Medulla oblongata (tissue), 1 donor: ENCODE data around the gene PYHIN1.
"Not testable (repeated sequence)": the region's sequence is repeated elsewhere in the genome, so short reads cannot be mapped to it uniquely, and the experiment has no call there.

Source experiments
- DNase-seq: peaks from one replicate; pipeline ENCODE4 v3.0.0-alpha.2; 2015; ENCODE audit errors: extremely low spot score

The PYHIN1 gene

DNA sequence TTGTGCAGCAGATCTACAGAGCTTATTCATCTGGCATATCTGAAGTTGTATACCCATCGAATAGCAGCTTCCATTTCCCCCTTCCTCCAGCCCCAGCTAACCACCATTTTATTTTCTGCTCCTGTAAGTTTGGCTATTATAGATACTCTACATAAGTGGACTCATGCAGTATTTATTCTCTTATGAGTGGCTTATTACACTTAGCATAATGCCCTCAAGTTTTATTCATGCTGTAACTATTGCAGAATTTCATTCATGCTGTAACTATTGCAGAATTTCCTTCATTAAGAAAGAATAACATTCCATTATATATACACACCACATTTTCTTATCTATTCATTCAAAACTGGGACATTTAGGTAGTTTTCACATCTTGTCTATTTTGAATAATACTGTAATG, 47.9 kb downstream of the PYHIN1 start:
- DNase-seq, result no peak

GRCh38 chr1:158983235-158983634, 51.9 kb downstream of the PYHIN1 start:
- no peak for DNase-seq

GRCh38 chr1:158984386-158984785, 53.0 kb downstream of the PYHIN1 start:
- no peak for DNase-seq

GRCh38 chr1:158989424-158989823, 58.1 kb downstream of the PYHIN1 start:
- no peak for DNase-seq

DNA sequence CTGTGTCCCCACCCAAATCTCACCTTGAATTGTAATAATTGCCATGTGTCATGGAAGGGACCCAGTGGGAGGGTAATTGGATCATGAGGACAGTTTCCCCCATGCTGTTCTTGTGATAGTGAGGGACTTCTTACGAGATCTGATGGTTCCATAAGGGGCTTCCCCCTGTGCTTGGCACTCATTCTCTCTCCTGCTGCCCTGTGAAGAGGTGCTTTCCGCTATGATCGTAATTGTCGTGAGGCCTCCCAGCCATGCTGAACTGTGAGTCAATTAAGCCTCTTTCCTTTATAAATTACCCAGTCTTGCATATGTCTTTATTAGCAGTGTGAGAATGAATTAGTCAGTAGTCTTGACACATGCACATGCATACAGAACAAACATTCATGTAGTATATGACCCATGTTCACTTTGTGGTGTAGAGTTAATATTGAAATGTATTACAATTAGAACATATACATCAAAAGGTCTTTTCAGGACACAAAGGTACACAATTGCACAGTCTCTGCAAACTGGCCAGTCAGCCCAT, 61.5 kb downstream of the PYHIN1 start:
- DNase-seq, result no peak

DNA sequence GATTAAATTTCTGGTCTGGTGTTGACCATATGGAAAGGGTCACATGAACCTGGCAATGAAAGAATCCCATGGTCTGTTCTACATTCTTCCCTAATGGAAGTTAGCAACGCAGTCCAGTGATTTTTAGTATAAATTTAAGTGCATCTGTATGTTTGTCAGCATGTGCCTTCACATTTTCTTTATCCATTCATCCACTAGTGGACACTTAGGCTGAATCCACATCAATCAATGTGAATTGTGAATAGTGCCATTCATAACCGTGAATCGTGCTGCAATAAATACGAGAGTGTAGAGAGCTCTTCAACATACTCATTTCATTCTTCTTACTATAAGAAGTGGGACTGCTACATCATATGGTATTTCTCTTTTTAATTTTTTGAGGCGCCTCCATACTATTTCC, 65.6 kb downstream of the PYHIN1 start:
- DNase-seq, result no peak

DNA sequence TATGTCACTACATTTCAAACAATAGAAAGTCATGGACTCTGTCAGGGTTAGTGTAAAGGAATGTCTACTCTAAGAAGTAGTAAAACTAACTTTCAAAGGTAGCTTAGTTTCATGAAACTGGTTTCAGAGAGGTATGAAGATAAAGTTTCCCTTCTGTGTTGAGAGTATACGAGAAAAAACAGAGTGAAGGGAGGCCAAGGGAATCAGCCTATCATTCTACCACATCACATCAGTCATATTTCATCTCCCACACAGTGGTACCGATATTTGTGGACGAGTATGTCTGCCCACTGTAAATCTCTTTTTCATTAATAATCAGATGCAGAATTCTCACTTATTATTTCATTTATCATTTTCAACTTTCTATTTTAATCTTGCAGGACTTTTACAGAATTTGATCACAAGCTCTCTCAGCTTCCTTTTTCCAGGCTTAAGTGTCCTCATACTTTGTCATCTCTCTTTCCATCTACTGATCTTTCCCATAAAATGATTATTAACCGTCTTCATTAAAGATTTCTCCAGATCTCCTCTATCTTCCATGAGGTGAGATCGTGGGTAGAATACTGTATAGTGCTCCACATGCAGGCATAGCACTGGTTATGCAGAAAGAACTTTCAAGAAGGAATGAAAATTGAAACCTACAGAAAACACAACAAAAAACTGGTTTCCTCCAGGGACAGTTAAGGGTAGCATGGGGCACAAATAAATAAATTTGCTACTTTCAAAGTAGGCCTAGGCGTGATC, 66.9 kb downstream of the PYHIN1 start:
- DNase-seq, result no peak

DNA sequence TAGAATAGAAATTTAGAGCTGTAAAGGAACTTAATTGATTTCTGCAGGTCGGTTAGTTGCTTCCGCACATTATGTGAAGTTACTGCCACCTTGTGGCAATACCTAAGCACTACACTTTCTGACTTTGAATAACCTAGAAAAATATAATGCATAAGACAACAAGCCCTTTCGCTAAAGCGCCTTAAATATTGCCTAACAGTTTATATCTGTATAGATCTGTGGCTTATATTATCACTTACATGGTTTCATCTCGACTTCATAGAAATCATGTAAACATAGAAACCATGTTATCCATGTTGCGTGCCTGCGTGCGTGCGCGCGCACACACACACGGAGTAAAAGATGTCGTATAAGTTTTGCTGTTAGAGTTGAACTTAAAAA, 67.4 kb downstream of the PYHIN1 start:
- peak; percentile 90 for DNase-seq

GRCh38 chr1:158999316-159000069, 68.1 kb downstream of the PYHIN1 start:
- peak; percentile 94 for DNase-seq

- DNase-seq, result no peak
Measured at GRCh38 chr1:159000070-159000409, 68.7 kb downstream of the PYHIN1 start.

DNA sequence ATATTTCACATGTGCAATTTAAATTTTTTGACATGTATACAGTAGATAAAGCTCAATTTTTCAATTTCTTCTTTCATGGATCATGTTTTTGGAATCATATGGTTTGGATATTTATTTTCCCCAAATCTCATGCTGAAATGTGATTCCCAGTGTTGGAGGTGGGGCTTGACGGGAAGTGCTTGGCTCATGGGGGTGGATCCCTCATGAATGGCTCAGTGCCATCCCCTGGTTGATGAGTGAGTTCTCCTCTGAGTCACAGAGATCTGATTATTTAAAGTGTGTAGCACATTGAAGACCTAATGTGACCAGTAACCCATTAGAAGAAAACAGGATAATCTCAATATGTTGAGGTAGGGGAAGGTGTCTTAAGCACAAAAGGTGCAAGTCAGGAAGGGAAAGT, 69.3 kb downstream of the PYHIN1 start:
- peak; percentile 88 for DNase-seq

- DNase-seq, result no peak
Measured at GRCh38 chr1:159005161-159005560, 73.8 kb downstream of the PYHIN1 start.

- DNase-seq, result no peak
Measured at GRCh38 chr1:159005676-159006075, 74.3 kb downstream of the PYHIN1 start.

DNA sequence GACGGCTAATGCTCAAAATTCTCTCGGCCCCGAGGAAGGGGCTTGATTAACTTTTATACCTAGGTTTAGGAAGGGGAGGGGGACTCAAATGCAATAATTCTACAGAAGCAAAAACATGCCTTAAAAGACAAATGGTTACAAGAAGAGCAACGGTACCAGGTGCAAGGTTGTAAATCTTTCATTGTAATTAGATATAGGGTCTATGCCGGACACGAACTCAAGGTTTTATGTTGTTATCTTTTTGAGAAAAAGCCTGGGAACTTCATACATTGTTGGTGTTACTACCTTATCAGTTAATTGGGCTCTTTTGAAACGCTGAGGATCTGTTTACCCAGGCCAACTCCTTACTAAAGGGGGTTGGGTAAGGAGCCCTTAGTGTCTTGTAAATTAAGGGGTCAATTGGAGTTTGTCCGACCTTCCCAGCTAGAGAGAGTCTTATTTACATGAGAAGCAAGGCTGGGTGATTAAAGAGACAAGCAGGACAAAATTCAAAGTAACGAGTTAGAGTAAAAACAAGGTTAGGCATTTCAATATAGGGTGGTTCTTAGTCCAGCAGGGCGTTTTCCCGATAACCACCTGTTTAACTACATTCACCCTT, 75.0 kb downstream of the PYHIN1 start:
- DNase-seq, result not testable (repeated sequence)

GRCh38 chr1:159007726-159008125, 76.4 kb downstream of the PYHIN1 start:
- DNase-seq, result no peak

GRCh38 chr1:159008744-159009188, 77.4 kb downstream of the PYHIN1 start:
- no peak for DNase-seq

DNA sequence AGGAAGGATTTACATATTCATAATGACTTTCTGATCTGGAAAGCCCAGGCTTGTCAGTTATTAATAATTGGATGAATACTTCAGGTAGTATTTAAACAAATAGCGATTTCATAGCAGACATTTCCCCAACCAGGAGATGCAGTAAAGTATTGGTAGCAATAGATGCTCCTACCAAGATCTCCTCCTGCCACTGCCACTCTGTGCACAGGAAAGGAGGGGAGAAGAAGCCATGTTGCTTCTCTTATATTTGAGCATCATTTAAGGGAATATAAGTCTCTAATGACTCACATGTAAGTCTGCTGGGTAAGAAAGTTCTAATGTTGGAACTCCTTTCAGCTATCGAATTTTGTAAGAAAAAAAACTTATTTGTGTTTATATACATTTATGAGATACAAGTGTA, 77.9 kb downstream of the PYHIN1 start:
- DNase-seq, result peak; percentile 33

DNA sequence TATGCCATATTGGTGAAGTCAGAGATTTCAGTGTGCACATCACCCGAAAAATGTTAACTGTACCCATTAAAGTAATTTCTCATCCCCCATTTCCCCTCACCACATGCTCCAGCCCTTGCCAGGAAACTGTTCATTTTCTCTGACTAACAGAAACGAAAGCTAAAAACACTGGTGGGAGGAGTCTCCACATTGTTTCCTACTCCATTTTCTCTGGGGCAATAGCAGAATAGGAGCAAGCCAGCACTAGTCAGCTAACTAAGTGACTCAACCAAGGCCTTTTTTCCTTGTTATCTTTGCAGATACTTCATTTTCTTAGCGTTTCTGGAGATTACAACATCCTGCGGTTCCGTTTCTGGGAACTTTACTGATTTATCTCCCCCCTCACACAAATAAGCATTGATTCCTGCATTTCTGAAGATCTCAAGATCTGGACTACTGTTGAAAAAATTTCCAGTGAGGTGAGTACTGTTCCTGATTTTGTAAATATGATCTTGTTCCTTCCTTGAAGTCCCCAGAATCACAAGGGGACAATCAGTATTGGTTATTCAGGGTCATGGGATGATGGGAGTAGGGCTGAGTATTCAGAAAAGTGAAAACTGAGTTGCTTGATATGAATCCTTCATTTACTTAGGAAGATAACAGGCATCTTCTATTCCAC, 78.5 kb downstream of the PYHIN1 start, which contains the start of gene IFI16:
TSS of gene IFI16 (plus strand) at position 204 of the 658 bp plus-strand sequence. CDS start 4,774 bp downstream, outside the sequence.
- peak; percentile 88 for DNase-seq

DNA sequence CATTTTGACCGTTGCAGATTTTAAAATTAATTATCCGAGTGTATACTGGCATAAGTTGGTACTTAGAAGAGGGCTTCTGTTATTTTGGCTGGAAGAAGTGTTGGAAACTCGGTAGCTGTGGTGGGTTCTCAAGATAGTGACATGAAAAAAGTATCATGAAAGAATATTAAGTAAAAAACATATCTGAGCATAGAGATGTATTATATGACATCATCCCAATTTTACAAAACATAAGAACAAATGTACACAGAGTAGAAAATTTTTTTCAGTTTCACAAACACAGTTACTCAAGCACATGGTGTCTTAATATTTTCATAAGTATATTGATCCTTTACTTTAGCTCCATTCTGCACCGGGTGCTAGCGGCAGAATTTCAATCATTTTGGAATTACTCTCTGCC, 79.0 kb downstream of the PYHIN1 start:
- no peak for DNase-seq

GRCh38 chr1:159011001-159011400, 79.6 kb downstream of the PYHIN1 start:
- DNase-seq, result not testable (repeated sequence)

GRCh38 chr1:159011751-159012150, 80.4 kb downstream of the PYHIN1 start:
- DNase-seq, result no peak

GRCh38 chr1:159012495-159012894, 81.1 kb downstream of the PYHIN1 start:
- peak; percentile 45 for DNase-seq
